OCI-LY7 (cell line): ENCODE results near the gene TOLLIP. TPM values are rescaled to one million over a fixed set of nuclear protein-coding genes. Genes with fewer than 3 reads are reported as not detected.
A peak's percentile ranks its signal among the peaks of the same experiment; 100 is the strongest.
"Not testable (repeated sequence)": the region's sequence is repeated elsewhere in the genome, so short reads cannot be mapped to it uniquely, and the experiment has no call there.

Experiments used
- Bru-seq: library from RNA; stranded (reverse); fragments of 400-500 nt; gene quantifications from one replicate; lab custom pipeline; 2021; lab: Mats Ljungman, UMichigan
- BruChase-seq, 2 experiments: library from RNA; stranded (reverse); fragments of 400-500 nt; gene quantifications; one replicate each; lab custom pipeline; 2021; lab: Mats Ljungman, UMichigan
- BruUV-seq: library from RNA; stranded (reverse); fragments of 400-500 nt; replicated peaks from 2 replicates; lab custom pipeline; 2021; lab: Mats Ljungman, UMichigan
- CTCF ChIA-PET: fragments of 300-600 bp; sonication (Branson Sonifier 250); formaldehyde crosslinking; loops from one replicate; lab custom pipeline; 2022; ENCODE audit warnings: antibody characterized with exemption; ENCODE audit not compliant: unreplicated experiment; lab: Charles Lee
- POLR2A ChIA-PET: fragments of 300-600 bp; sonication (Branson Sonifier 250); formaldehyde crosslinking; loops from one replicate; lab custom pipeline; 2022; ENCODE audit warnings: antibody characterized with exemption; lab: Charles Lee
- DNase-seq: peaks from one replicate; pipeline ENCODE4 v3.0.0-alpha.2; 2015; ENCODE audit warnings: low spot score
- H2AFZ ChIP-seq: fragments of 200-600 bp; sonication (generic), shearing (Covaris generic); 2 replicates; pipeline ENCODE4 v1.6.1; 2014; ENCODE audit warnings: mild to moderate bottlenecking, antibody characterized with exemption, low read length, moderate library complexity
- H3K27ac ChIP-seq: fragments of 200-600 bp; sonication (generic); 2 replicates; pipeline ENCODE4 v1.5.1; 2014; ENCODE audit warnings: mixed run types, low read depth, mild to moderate bottlenecking, moderate library complexity, low read length, inconsistent platforms; ENCODE audit not compliant: poor library complexity, severe bottlenecking
- H3K36me3 ChIP-seq: fragments of 200-600 bp; sonication (generic); 2 replicates; pipeline ENCODE4 v1.6.1; 2014; ENCODE audit warnings: mild to moderate bottlenecking, antibody characterized with exemption, low read length, moderate library complexity, mixed read lengths; ENCODE audit not compliant: insufficient read depth
- H3K4me1 ChIP-seq: fragments of 200-600 bp; sonication (generic); 2 replicates; pipeline ENCODE4 v1.5.1; 2014; ENCODE audit warnings: mild to moderate bottlenecking, low read length; ENCODE audit not compliant: insufficient read depth, poor library complexity, severe bottlenecking
- H3K4me2 ChIP-seq: fragments of 200-600 bp; sonication (generic); 2 replicates; pipeline ENCODE4 v1.6.1; 2014; ENCODE audit warnings: mild to moderate bottlenecking, low read length
- H3K4me3 ChIP-seq: fragments of 200-600 bp; sonication (generic); 2 replicates; pipeline ENCODE4 v1.5.1; 2014; ENCODE audit warnings: mild to moderate bottlenecking, low read depth, low read length; ENCODE audit not compliant: poor library complexity, severe bottlenecking
- H3K79me2 ChIP-seq: fragments of 200-600 bp; sonication (generic); 2 replicates; pipeline ENCODE4 v1.6.1; 2016; ENCODE audit warnings: low read depth, mild to moderate bottlenecking, low read length, moderate library complexity, mixed read lengths; ENCODE audit not compliant: insufficient read depth
- H3K9me2 ChIP-seq: fragments of 200-600 bp; sonication (generic); 2 replicates; pipeline ENCODE4 v1.6.1; 2016; ENCODE audit warnings: mild to moderate bottlenecking, low read length, mixed read lengths; ENCODE audit not compliant: insufficient read depth
- H3K9me3 ChIP-seq: fragments of 200-600 bp; sonication (generic); 2 replicates; pipeline ENCODE4 v1.6.1; 2014; ENCODE audit warnings: mild to moderate bottlenecking, mixed run types, low read length, mixed read lengths
- H4K20me1 ChIP-seq: fragments of 200-600 bp; sonication (generic); 2 replicates; pipeline ENCODE4 v1.6.1; 2014; ENCODE audit warnings: mild to moderate bottlenecking, antibody characterized with exemption, low read length, moderate library complexity, mixed read lengths; ENCODE audit not compliant: insufficient read depth
- EZH2phosphoT487 ChIP-seq: fragments of 200-600 bp; sonication (generic); IDR thresholded peaks from 2 replicates; pipeline ENCODE4 v1.6.1; 2018; ENCODE audit warnings: low read depth, borderline replicate concordance, mild to moderate bottlenecking, mixed run types, antibody characterized with exemption, low read length, moderate library complexity, mixed read lengths
- intact Hi-C: fragments of 100-400 bp; cut with micrococcal nuclease; formaldehyde crosslinking; loops from one replicate; pipeline ENCODE4 v1.10.0; 2022; ENCODE audit not compliant: unreplicated experiment
- long read RNA-seq: library from polyadenylated mRNA; stranded (forward); transcript quantifications from one replicate; pipeline ENCODE4 v2.0.0, GENCODE V29; 2022
- total RNA-seq, 2 experiments: library from RNA; depleted of rRNA in 1 of 2; stranded (reverse); fragments of >200 nt in 1 of 2; shearing (Covaris generic) in 1 of 2; gene quantifications; 2 replicates each; pipeline ENCODE4 v1.2.3, GENCODE V29; 2014 to 2022
- TF ChIP-seq, protein P1 (sequence below): fragments of 200-600 bp; sonication (generic); conservative IDR thresholded peaks from 2 replicates; pipeline ENCODE4 v1.5.1; 2014; ENCODE audit warnings: mild to moderate bottlenecking, antibody characterized with exemption, low read length, moderate library complexity, mixed read lengths

The TOLLIP gene
- total RNA-seq (2014; rRNA removed; shearing (Covaris generic)) (15.9 and 21.7 TPM in 2 replicates), total RNA-seq (2022) (37.1 and 37.5 TPM in 2 replicates), Bru-seq, nascent RNA (percentile 52 among the genes with signal in this experiment), BruChase-seq, experiment 1, labeled RNA remaining after a 6-hour chase (percentile 56 among the genes with signal in this experiment), BruChase-seq, experiment 2, labeled RNA remaining after a 2-hour chase (percentile 59 among the genes with signal in this experiment)
- long read RNA-seq, transcript TOLLIP-211 (5 exons, 684 nt): minor isoform, 9 of 97 reads
- long read RNA-seq, transcript TOLLIP-202 (6 exons, 3,617 nt): major isoform, 77 of 97 reads
- long read RNA-seq, partial matches to known transcripts: 0 of 97 reads
- long read RNA-seq, other reads (novel, unspliced or antisense): 11 of 97 reads

DNA sequence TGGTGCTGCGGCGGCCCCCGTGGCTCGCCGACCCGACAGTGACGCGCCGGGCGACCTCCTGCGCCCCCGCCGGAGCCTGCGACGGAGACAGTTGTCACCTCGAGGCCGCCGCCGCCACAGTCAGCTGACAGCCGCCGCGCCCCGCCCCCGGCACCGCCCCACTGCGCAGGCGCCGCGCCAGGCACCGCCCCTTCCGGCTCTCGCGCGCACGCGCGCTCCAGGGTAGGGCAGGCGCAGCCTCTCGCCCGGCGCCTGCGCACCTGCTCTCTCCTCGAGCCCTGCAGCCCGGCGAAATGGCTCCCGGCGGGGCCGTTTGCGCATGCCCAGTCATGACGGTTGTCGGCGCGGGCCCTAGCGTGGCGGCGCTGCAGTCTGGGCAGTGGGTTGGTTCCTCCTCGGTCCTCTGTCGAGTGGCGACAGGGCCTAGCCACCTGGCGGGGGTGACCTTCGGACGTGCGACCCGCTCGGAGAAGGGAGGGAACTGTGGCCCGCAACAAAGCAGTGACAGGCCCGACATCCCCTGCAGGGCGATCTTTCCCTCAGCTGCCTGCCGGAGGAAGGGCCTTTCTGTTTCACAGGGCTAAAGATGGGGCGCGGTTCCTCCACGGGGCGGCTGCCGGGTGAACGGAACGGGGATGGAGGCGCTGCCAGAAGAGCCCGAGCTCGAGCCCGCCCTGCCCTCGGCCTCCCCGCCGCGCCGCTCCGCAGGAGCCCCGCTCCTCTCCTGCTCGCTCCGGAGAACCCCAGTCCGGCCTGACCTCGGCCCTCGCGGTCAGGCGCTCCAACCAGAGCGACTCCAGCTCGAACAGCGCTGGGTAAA lies at the start of gene TOLLIP:
Gene TOLLIP, minus strand, starts transcription at position 135 of the 820 bp plus-strand sequence. Its CDS starts 134 bp downstream, at position 1.
- no TSS peak for BruUV-seq
- H3K9me2 ChIP-seq: no peaks in the 10 kb centered on the region
- peaks cover 4% of the 10 kb centered on the region; the same call in 1 of the 2 replicates for H3K79me2 ChIP-seq
- ChIA-PET POLR2A (no interaction called here), CTCF (no interaction called here)
- peak; percentile 94 for DNase-seq
- H2AFZ ChIP-seq: peak within 1 kb of the TSS; percentile 83; the same call in 1 of the 2 replicates
- H3K27ac ChIP-seq: peak within 1 kb of the TSS; percentile 59
- intact Hi-C loops: no loop called here
- TF ChIP-seq, protein P1, sequence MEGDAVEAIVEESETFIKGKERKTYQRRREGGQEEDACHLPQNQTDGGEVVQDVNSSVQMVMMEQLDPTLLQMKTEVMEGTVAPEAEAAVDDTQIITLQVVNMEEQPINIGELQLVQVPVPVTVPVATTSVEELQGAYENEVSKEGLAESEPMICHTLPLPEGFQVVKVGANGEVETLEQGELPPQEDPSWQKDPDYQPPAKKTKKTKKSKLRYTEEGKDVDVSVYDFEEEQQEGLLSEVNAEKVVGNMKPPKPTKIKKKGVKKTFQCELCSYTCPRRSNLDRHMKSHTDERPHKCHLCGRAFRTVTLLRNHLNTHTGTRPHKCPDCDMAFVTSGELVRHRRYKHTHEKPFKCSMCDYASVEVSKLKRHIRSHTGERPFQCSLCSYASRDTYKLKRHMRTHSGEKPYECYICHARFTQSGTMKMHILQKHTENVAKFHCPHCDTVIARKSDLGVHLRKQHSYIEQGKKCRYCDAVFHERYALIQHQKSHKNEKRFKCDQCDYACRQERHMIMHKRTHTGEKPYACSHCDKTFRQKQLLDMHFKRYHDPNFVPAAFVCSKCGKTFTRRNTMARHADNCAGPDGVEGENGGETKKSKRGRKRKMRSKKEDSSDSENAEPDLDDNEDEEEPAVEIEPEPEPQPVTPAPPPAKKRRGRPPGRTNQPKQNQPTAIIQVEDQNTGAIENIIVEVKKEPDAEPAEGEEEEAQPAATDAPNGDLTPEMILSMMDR: no peak; the same call in 1 of the 2 replicates
- TF ChIP-seq EZH2phosphoT487: no peak
- H3K4me1 ChIP-seq: peaks cover 38% of the 10 kb centered on the region
- H3K36me3 ChIP-seq: no peaks in the 10 kb centered on the region
- H3K4me2 ChIP-seq: peak within 1 kb of the TSS; percentile 91
- H4K20me1 ChIP-seq: no peaks in the 10 kb centered on the region
- peaks cover 11% of the 10 kb centered on the region for H3K9me3 ChIP-seq
- H3K4me3 ChIP-seq: peak within 1 kb of the TSS; percentile 85

DNA sequence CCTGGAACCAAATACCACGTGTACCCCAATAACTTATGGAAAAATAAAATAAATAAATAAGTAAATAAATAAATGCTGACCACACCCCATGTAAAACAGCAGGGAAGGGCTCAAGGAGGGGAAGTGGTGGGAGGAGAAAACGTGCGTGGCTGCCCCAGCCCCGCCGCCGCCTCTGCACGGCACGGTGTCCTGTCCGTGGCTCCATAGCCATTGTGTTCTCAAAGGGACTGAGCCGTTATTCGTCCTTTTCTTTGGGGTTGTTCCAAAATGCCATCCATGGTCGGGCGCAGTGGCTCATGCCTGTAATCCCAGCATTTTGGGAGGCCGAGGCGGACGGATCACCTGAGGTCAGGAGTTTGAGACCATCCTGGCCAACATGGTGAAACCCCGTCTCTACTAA lies 49.5 kb upstream of the TOLLIP start:
- H4K20me1 ChIP-seq, H3K4me2 ChIP-seq, H3K79me2 ChIP-seq, CTCF ChIA-PET, H3K36me3 ChIP-seq, BruUV-seq, H3K4me3 ChIP-seq, H2AFZ ChIP-seq, intact Hi-C loops, H3K27ac ChIP-seq, H3K9me3 ChIP-seq, H3K4me1 ChIP-seq, H3K9me2 ChIP-seq, POLR2A ChIA-PET, DNase-seq: not testable (repeated sequence)

DNA sequence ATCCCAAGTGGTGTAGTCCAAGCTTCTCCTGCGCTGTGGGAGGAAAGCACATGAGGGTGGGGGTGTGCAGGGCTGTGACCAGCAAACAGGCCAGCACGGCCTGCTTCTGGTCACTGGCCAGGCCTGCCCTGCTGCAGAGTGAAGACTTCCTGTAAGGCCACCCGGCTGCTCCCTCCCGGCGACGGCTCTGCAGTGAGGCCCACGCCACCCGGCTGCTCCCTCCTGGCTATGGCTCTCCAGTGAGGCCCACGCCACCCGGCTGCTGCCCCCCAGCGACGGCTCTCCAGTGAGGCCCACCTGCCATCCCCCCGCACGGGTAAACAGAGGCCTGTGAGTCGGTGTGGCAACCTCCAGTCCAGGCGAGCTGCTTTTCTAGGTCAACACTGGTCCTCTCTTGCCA lies 48.9 kb upstream of the TOLLIP start:
- Histone ChIP-seq H2AFZ (no peak overlapping the region), H3K4me3 (no peak overlapping the region), H3K4me1 (no peaks in the 10 kb centered on the region), H3K79me2 (no peaks in the 10 kb centered on the region), H3K4me2 (no peak overlapping the region), H3K9me3 (no peaks in the 10 kb centered on the region), H3K36me3 (no peaks in the 10 kb centered on the region), H3K27ac (no peak overlapping the region), H4K20me1 (no peaks in the 10 kb centered on the region), H3K9me2 (no peaks in the 10 kb centered on the region)
- intact Hi-C loops: no loop called here
- TF ChIP-seq, protein P1: no peak
- TF ChIP-seq EZH2phosphoT487: no peak
- CTCF ChIA-PET: no interaction called here
- no TSS peak for BruUV-seq
- POLR2A ChIA-PET: no interaction called here
- no peak for DNase-seq
